OCI-LY1 (cell line): ENCODE results near the gene TMEM45A.

Source experiments
- CTCF ChIP-seq: fragments of 200-600 bp; sonication (generic), shearing (Covaris generic); IDR thresholded peaks from 2 replicates; pipeline ENCODE4 v1.5.1; 2017; ENCODE audit warnings: mild to moderate bottlenecking, antibody characterized with exemption, low read length, moderate library complexity, mixed read lengths
- EZH2 ChIP-seq: fragments of 200-600 bp; sonication (generic), shearing (Covaris generic); IDR thresholded peaks from 2 replicates; pipeline ENCODE4 v1.8.0; 2017; ENCODE audit warnings: borderline replicate concordance, mixed run types, mild to moderate bottlenecking, antibody characterized with exemption, low read length, moderate library complexity, mixed read lengths

DNA sequence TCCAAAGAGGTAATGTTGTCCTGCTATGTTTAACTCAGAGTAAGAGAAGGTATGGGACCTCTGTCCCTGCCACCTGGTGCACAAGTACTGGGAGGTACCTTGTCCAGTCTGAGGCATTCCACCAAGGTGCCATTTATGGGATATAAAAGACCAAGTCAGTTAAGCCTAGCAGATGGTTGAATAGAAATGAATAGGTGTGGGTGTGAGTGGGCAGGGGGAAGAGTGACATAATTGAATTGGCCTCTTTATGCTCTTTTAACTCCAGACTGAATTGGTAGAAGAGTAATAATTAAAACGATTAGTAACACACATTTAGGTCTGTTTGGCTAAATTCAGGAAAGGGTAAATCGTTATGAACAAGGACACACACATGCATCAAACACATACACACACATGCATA, 117.5 kb downstream of the TMEM45A start:
- TF ChIP-seq CTCF = no peak
- no peak for TF ChIP-seq EZH2
